Stimulated activated CD4-positive, alpha-beta T cell treated with anti-CD3 and anti-CD28 coated beads, Interleukin-12 subunit alpha, Interleukin-12 subunit beta, amount 100 ng/mL, for 24 hours (primary cell): ENCODE measurements around the gene ATG9B.

ENCODE experiments used
- DNase-seq, 2 experiments: peaks; one replicate each; pipeline ENCODE4 v3.0.0-alpha.2; 2020; ENCODE audit warnings: low read depth in 2 of 2

The ATG9B gene, protein sequence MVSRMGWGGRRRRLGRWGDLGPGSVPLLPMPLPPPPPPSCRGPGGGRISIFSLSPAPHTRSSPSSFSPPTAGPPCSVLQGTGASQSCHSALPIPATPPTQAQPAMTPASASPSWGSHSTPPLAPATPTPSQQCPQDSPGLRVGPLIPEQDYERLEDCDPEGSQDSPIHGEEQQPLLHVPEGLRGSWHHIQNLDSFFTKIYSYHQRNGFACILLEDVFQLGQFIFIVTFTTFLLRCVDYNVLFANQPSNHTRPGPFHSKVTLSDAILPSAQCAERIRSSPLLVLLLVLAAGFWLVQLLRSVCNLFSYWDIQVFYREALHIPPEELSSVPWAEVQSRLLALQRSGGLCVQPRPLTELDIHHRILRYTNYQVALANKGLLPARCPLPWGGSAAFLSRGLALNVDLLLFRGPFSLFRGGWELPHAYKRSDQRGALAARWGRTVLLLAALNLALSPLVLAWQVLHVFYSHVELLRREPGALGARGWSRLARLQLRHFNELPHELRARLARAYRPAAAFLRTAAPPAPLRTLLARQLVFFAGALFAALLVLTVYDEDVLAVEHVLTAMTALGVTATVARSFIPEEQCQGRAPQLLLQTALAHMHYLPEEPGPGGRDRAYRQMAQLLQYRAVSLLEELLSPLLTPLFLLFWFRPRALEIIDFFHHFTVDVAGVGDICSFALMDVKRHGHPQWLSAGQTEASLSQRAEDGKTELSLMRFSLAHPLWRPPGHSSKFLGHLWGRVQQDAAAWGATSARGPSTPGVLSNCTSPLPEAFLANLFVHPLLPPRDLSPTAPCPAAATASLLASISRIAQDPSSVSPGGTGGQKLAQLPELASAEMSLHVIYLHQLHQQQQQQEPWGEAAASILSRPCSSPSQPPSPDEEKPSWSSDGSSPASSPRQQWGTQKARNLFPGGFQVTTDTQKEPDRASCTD

DNA sequence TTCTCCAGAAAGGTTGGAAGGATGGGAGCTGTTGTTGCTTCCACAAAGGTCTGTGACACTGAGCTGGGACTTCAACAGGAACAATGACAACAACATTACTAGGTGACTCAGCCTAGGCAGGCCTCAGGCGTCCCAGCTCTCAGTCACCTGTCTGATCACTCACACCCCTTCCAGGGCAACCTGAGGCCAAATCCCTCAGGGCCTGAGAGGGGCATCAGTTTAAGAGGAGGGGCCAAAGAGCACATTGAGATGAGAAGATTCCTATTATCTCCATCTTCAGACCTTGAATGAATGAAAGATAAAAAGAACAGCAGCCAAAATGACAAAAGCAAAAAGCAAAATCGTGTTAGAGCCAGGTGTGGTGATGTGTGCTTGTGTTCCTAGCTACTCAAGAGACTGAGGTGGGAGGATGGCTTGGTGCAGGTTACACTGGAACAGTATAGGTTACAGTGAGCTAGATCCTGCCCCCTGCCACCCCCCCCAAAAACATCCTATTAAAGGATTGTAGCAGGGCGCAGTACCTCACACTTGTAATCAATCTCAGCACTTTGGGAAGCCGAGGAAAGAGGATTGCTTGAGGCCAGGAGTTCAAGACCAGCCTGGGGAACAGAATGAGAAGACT lies at the start of gene ATG9B:
Gene ATG9B (minus strand): TSS at position 60 of the 622 bp plus-strand sequence. CDS start 71 bp downstream, outside the sequence.
- DNase-seq, result no peak

DNA sequence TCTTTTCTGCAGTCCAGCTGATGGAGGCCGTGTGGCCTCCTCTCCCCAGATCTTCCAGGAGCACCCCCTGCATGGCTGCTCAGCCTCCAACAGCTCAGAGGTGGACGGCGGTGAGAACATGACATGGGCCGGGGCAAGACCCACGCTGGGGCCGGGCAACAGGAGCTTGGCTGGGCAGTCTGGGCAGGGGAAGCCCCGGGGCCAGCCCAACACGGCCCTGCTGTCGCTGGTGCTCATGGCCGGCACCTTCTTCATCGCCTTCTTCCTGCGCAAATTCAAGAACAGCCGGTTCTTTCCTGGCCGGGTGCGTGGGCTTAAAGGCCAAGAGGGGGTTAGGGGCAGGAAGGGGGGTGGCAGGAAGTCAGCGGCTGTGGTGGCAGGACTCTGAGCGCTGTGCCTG lies 49.7 kb upstream of the ATG9B start:
- DNase-seq, result no peak

DNA sequence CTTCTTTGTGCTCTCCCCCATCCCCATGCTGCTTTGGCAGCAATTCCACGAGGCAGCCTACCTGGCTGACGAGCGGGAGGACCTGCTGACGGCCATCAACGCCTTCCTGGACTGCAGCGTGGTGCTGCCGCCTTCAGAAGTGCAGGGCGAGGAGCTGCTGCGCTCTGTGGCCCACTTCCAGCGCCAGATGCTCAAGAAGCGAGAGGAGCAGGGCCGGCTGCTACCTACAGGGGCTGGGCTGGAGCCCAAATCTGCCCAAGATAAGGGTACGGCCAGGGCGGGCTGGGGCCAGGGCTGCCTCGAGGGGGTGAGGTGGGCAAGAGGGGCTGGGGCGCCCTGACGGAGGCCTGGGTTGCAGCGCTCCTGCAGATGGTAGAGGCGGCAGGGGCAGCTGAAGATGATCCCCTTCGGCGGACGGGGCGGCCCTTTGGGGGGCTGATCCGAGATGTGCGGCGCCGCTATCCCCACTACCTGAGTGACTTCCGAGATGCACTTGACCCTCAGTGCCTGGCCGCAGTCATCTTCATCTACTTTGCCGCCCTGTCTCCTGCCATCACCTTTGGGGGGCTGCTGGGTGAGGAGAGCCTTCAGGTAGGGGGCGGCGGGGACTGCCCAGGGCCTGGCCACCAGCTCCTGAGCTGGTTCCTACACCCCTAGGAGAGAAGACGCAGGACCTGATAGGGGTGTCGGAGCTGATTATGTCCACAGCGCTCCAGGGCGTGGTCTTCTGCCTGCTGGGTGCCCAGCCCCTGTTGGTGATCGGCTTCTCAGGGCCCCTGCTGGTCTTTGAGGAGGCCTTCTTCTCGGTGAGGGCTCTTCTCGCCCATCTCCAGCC lies 47.0 kb upstream of the ATG9B start:
- no peak for DNase-seq

DNA sequence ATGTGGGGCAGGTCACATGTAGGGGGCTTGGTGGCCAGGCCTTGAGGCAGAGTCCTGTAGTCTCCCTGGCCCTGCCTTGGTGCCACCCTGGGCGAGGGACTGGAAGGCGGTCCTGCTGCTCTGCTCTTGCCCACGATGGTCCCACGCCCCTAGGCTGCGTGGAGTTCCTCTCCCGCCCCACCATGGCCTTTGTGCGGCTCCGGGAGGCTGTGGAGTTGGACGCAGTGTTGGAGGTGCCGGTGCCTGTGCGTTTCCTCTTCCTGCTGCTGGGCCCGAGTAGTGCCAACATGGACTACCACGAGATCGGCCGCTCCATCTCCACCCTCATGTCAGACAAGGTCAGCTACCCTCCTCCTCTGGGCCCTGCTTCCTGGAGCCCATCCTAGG lies 46.3 kb upstream of the ATG9B start:
- DNase-seq, result no peak

DNA sequence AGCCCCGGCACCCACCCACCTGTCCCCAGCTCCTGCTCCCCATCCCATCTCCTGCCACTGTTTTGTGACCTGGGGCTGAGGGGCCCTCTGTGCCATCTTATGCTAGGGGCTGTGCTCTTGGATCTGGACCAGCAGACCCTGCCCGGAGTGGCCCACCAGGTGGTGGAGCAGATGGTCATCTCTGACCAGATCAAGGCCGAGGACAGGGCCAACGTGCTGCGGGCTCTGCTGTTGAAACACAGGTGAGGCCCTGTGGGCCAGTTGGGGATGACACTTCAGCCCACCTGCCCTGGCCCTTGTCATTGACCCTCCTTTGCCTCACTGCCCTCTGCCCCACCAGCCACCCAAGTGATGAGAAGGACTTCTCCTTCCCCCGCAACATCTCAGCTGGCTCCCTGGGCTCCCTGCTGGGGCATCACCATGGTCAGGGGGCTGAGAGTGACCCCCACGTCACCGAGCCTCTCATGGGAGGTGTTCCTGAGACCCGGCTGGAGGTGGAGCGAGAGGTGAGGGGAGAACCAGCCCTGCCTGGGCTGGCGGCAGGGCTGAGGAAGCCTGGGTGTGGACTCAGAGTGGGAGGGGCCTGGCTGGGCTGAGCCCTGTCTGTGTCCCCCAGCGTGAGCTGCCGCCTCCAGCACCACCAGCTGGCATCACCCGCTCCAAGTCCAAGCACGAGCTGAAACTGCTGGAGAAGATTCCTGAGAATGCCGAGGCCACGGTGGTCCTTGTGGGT lies 45.7 kb upstream of the ATG9B start:
- no peak for DNase-seq

DNA sequence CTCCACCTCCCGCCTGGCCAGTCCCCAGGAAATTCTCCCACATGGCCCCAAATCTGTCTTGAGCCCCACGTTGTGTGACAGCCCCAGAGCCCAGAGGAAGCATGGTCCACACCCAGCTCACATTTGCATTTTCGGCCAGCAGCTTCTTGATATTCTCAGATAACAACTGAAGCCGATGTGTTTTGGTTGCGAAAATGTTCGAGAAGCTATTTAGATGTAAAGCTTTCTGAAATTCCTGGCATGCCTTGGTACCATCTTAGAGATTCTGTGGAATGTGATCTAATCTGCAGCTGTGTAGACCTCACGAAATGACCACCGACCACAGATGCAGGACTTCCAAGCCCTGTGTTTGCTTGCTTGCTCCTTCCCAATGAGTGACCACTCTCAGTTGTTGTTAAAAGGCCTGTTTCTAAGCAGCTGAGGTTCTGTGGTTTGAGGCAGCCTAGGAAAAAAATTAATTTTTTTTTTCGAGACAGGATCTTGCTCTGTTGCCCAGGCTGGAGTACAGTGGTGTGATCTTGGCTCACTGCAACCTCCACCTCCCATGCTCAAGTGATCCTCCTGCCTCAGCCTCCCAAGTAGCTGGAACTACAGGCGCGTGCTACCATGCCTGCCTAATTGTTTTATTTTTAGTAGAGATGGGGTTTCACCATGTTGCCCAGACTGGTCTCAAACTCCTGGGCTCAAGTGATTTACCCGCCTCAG lies 43.9 kb upstream of the ATG9B start:
- DNase-seq, result no peak

DNA sequence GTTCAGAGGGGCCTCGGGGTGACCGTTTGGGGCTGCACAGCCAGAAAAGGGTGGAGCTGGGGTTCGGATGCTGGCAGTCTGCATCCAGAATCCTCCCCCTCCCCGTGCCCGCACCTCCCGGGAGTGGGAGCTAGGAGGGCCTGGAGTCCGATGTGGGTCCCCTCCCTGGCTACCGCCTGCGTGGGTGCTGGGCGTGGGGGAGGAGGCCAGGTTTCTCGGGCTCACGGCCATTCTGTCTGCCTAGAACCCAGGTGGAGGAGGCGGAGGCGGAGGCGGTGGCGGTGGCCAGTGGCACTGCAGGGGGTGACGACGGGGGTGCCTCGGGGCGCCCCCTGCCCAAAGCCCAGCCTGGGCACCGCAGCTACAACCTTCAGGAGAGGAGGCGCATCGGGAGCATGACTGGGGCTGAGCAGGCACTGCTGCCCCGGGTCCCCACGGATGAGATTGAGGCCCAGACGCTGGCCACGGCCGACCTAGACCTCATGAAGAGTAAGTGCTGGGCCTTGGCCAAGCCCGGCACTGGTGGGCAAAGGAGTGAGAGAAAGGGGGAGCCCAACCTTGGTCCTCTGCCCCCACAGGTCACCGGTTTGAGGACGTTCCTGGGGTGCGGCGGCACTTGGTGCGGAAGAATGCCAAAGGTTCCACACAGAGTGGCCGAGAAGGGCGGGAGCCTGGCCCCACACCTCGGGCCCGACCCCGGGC lies 42.1 kb upstream of the ATG9B start:
- DNase-seq, result no peak

DNA sequence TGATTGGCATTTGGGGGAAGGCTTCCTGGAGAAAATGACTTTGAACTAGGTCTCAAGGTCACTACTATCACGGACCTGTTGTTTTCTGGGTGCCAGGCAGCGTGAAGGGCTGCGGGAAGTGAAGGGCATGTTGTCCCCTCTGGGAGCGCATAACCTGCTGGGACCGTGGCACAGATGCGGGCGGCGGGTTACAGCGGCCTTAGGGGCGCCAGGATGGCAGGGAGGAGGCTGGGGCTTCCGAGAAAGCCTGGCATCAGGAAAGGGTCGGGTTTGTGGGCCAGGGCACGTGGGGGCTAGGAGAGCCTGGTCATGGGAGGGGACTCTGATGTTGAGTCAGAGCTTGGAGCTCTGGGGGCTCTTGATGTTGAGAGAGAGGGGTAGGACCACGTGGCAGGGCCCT lies 41.2 kb upstream of the ATG9B start:
- no peak for DNase-seq

DNA sequence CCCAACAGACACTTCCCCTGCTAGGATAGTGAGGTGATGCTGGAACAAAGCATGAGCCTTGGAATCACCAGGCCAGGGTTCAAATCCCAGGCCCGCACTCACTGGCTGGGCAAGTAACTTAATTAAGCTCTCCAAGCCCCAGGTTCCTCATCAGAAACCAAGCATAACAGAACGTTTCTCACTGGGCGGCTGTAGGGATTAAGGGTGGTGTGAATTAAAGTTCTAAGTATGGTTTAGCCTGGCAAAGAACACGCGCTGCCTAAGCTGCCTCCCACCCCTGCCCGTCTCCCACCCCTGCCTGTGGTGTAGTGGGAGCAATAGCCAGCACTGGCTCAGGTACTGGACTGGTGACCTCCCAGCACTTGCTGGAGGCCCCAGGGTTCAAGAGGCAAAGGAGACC lies 40.7 kb upstream of the ATG9B start:
- no peak for DNase-seq

DNA sequence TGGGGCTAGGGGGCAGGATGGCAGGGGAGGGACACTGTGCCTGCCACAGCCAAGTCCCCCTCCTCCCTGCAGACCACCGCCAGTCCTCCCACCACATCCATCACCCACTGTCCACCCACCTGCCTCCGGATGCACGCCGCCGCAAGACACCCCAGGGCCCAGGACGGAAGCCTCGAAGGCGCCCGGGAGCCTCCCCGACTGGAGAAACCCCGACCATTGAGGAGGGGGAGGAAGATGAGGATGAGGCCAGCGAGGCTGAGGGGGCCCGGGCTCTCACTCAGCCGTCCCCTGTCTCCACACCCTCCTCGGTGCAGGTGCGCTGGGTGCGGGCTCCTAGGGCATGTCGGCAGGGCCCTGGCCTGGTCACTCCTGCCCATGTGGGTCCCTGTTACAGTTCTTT lies 40.2 kb upstream of the ATG9B start:
- DNase-seq, result no peak

DNA sequence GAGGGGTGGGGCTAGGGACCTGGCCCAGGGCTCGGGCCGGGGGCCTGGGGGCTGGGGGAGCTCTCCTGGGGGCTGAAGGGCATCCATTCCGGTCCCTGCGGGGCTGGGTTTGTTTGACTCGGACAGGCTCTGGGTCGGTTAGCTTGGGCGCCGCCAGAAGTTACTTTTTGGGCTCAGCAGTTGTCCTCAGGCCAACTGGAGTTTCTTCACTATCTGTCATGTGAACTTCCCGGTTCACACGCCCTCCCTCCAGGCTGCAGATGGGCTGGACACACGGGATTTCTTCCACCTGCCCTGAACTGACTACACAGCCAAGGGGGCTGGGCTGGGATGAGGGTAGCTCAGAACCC lies 38.9 kb upstream of the ATG9B start:
- DNase-seq, result no peak

DNA sequence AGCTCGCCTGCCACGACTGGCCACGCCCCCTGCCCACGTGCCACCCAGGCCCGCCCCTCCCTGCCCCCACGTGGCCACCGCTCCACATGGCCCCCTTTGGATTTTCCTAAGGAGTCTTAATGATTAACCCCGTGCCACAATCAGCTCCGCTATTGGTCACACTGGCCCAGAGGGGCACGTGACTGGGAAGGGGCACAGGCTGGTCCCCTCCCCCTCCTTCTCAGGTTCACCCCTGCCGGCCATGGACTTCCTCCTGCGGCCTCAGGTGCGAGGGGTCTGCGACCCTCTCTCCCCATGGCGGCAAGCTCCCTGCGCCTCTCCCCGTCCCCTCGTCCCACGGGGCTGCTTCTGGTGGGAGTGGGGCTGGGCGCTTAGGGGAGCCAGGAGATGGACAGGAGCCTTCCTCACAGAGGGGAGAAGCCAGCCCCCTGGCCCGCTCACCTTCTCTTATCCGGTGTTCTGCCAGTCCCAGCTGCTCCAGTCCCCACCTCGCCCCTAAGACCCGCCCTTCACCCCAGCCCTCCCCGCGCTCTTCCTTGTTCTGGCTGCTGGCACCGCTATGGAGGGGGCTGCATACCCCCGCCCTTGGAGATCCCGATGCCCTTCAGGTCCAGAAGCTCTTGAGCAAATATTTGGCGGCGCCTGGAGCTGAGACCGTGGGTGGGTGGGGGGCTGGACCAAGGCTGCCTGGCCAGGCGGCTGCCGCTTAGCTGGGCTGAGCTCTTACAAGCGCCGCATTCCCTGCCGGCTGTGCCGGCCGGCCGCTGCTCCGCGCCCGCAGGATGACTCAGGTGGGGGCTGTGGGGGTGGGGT lies 38.3 kb upstream of the ATG9B start:
- DNase-seq, result no peak

DNA sequence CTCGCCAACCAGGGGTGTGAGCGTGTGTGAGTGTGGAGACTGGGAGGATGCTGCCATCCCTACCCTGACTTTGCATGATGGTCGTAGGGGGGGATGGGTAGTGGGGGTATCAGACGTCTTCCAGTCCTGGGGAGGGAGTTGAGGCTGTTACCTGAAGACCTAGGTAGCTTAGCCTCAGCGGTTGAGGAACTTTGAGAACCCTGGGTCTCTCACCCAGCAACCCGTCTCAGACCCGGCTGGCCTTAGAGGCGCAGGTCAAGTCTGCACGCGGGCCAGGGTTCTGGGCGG lies 37.8 kb upstream of the ATG9B start:
- DNase-seq, result no peak

DNA sequence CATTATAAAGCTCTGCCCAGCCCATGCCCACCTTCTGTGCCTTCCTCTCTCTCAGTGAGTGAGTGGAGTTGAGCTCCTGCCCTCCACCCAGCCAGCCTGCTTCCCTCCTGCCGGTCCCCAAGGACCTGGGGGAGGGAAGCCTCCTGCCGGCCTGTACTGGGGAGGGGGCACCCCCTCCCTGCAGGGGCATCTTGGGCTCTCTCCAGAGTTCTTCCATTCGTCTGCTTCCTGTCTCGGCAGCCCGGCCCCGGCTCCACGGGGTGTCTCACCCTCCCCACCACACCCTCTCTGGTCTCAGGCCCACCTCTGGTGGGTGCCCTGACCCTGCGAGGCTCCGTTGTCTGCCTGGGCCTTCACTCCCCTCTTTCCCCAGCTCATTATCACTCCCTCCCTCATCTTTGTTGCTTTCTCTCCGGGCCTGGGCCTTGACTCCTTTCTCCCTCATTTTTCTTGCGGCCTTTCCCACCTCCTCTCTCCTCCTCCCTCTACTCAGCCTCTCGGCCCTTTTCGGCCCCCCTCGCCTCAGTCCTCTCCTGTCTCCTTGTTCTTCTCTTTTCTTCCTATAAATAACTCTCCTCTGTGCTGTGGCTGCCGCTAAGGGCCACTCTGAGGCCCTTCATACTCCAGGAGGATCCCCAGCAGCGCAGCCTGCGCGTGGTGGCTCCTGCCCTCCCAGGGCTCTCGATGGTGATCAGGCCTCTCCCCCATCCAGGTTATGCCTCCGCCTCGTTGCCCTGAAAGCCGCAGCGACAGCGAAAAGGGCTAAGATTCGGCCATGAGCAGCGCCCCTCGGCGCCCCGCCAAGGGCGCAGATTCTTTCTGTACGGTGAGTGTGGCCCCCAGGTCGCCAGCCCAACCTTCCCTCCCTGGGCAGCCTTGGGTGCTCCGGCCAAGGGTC lies 37.2 kb upstream of the ATG9B start:
- DNase-seq, result no peak

DNA sequence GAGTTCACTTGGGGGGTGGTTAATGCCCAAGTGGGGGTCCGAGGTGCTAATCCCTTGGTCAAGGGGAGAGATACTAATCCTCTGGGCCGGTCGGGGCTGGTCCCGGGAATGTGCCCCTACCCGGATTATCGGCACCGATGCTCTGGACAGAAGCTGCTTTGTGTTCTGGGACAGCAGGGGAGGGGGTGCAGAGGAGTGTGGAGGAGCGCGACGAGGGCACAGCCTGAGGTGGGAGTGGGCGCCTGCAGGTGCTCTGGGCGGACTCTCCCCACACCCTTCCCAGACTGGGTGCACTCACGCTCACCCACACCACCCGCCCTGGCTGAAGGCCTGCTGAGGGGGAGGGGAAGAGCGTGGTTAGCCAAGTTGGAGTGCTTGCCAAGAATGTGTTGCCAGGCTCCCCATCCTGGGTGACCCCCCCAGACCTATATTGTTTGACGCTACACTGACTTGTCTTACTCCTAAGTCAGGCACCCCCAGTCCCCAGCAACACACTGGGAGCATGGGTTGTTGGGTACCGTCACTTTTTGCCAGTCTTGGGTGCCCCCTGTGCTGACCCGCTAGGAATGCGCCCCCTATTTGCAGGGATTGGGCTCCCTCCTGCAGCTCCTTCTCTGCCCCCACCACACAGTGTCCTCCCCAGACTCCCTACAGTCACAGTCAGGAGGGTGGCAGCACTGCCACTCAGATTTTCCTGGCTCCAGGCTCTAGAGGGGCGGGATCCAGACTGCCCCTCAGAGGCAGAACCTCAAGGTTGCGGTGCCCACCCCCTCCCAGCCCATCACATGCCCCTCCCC lies 36.3 kb upstream of the ATG9B start:
- no peak for DNase-seq

DNA sequence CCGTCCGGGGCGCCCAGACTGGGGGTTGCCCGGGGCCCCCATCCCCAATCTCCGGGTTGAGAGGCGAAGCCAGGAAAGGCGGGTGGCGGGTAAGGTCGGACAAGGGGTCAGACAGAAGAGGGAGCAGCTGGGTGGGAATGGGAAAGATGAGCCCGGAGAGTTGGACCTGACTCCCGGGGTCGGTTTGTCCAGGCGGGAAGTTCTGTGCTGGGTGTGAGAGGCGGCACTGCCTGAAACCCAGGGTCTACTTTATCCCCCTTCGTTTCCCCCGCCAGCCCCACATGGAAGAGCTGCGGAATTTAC lies 35.8 kb upstream of the ATG9B start:
- no peak for DNase-seq

DNA sequence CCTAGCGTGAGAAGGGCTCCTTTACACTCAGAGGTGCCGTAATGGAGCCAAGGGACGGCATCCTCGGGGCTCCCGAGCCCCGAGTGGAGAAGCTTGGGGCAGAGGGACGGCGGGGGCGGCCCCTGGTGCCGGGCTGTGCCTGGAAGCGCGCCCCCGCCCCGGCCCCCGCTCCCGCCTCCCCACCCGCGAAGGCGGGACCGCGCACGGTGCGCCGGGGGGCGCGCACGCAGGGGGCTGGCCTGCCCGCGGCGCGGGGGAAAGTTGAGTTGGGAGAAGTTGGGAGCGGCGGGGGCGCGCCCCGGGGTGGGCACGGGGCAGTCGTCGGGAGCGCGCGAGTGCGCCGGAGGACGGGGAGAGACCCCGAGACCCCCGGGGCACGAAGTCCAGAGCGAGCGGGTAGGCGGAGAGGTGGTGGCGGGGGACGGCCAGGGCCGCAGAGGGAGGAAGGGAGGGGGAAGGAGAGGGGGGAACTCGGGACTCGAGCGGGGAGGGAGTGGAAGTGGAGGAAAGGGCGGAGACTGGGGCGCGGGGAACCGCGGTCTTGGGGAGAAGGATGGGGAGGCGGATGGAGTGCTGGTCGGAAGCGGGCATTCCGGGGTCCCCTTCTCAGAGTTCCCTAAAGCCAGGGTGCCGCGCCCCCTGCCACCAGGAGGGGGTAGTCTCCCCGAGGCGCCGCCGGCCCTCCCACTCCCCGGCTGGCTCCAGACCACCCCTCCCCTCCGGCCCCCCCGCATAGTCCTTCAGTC lies 35.2 kb upstream of the ATG9B start, which contains the start of gene SLC4A2:
Gene SLC4A2 (plus strand): TSS at position 223 of the 746 bp plus-strand sequence. CDS start 2,399 bp downstream, outside the sequence.
- DNase-seq, result peak in 1 of 2 experiments; percentile 57
